Activated CD4-positive, alpha-beta T cell treated with anti-CD3 and anti-CD28 coated beads, Interleukin-2, Interleukin-6, amounts not matched to agents 100 ng/mL and 50 ng/mL, durations not matched to agents 16 hours and 8 hours (primary cell): ENCODE measurements around the gene PLCB1.

Experiments used
- DNase-seq: peaks from one replicate; pipeline ENCODE4 v3.0.0-alpha.2; 2020

PLCB1 gene

GRCh38 chr20:8924539-8924938, 792.5 kb downstream of the PLCB1 start:
- DNase-seq = no peak

- DNase-seq = no peak
Observed at GRCh38 chr20:8930726-8931125, 798.7 kb downstream of the PLCB1 start.

- DNase-seq = no peak
Observed at GRCh38 chr20:8932192-8933165, 800.4 kb downstream of the PLCB1 start.

GRCh38 chr20:8933381-8933807, 801.3 kb downstream of the PLCB1 start:
- DNase-seq = no peak

GRCh38 chr20:8934362-8934761, 802.3 kb downstream of the PLCB1 start:
- DNase-seq = no peak
